HepG2 (cell line): ENCODE data around the gene TCF12. TPM values are rescaled to one million over a fixed set of nuclear protein-coding genes. Genes with fewer than 3 reads are reported as not detected.

ENCODE experiments used
- ETV5 ChIP-seq: IDR thresholded peaks from 2 replicates; pipeline ENCODE4 v1.6.1; 2018; ENCODE audit warnings: missing biosample characterization, missing genetic modification reagents, inconsistent platforms, borderline replicate concordance
- TBL1XR1 ChIP-seq: fragments of 150-350 bp; IDR thresholded peaks from 2 replicates; pipeline ENCODE4 v1.6.1; 2014; ENCODE audit warnings: borderline replicate concordance, low read length; ENCODE audit not compliant: partially characterized antibody
- TCF12 ChIP-seq, 2 experiments: fragments of 450-650 bp in 1 of 2; sonication (generic) in 1 of 2; formaldehyde crosslinking in 1 of 2; IDR thresholded peaks; 2 replicates each; pipeline versions ENCODE4 v1.6.1 to v1.8.0; 2017 to 2022; ENCODE audit warnings: antibody characterized with exemption in 1 of 2, mild to moderate bottlenecking in 1 of 2, missing genetic modification reagents in 1 of 2, moderate library complexity in 1 of 2
- ZNF460 ChIP-seq: sonication (generic); formaldehyde crosslinking; IDR thresholded peaks from 2 replicates; pipeline ENCODE4 v1.5.1; 2020; ENCODE audit warnings: missing genetic modification reagents, mild to moderate bottlenecking, borderline replicate concordance
- ZNF552 ChIP-seq: sonication (generic); formaldehyde crosslinking; IDR thresholded peaks from 2 replicates; pipeline ENCODE4 v1.9.0; 2022; ENCODE audit warnings: missing genetic modification reagents, mild to moderate bottlenecking, borderline replicate concordance
- ZNF629 ChIP-seq: sonication (generic); formaldehyde crosslinking; conservative IDR thresholded peaks from 2 replicates; pipeline ENCODE4 v1.5.0; 2020; ENCODE audit warnings: missing genetic modification reagents
- ZNF878 ChIP-seq: sonication (generic); formaldehyde crosslinking; IDR thresholded peaks from 2 replicates; pipeline ENCODE4 v1.8.1; 2023; ENCODE audit warnings: mild to moderate bottlenecking, missing genetic modification reagents, moderate library complexity
- polyA plus RNA-seq, 8 experiments: library from polyadenylated mRNA; depleted of rRNA in 3 of 8; stranded (reverse) in 7 of 8; unstranded in 1 of 8; fragments of >200 nt; fragmentation: Illumina TruSeq in 4 of 8; extraction: Trizol in 4 of 8; gene quantifications; 2 replicates each; pipeline versions ENCODE4 v1.2.1 to v1.2.3, GENCODE V29; 2011 to 2016; ENCODE audit warnings: low read depth in 4 of 8, missing spikeins in 1 of 8, mixed read lengths in 1 of 8; ENCODE audit not compliant: insufficient read depth in 1 of 8
- total RNA-seq, 5 experiments: library from RNA; depleted of rRNA; stranded (reverse); fragments of >200 nt; fragmentation: Illumina TruSeq; extraction: Trizol; gene quantifications; 2 replicates each; pipeline ENCODE4 v1.2.3, GENCODE V29; 2016; ENCODE audit warnings: low read depth in 1 of 5
- TF ChIP-seq, protein P1 (sequence below): sonication (generic); formaldehyde crosslinking; IDR thresholded peaks from 2 replicates; pipeline ENCODE4 v1.4.0; 2020; ENCODE audit warnings: missing genetic modification reagents, borderline replicate concordance
- TF ChIP-seq, protein P2 (sequence below): sonication (generic); formaldehyde crosslinking; IDR thresholded peaks from 2 replicates; pipeline ENCODE4 v1.4.0; 2020; ENCODE audit warnings: missing genetic modification reagents
- TF ChIP-seq, protein P3 (sequence below), 2 experiments: fragments of 450-650 bp in 1 of 2; sonication (generic) in 1 of 2; formaldehyde crosslinking in 1 of 2; IDR thresholded peaks; 2 replicates each; pipeline versions ENCODE4 v1.6.1 to v1.8.0; 2016 to 2022; ENCODE audit warnings: antibody characterized with exemption in 1 of 2, mild to moderate bottlenecking in 1 of 2, missing genetic modification reagents in 1 of 2

The TCF12 gene
- total and polyA plus RNA-seq, 2 of the 13 experiments (the other 11 are each of a cell fraction or from before 2014, with no cell fraction given), result 48.6 to 51.1 TPM

DNA sequence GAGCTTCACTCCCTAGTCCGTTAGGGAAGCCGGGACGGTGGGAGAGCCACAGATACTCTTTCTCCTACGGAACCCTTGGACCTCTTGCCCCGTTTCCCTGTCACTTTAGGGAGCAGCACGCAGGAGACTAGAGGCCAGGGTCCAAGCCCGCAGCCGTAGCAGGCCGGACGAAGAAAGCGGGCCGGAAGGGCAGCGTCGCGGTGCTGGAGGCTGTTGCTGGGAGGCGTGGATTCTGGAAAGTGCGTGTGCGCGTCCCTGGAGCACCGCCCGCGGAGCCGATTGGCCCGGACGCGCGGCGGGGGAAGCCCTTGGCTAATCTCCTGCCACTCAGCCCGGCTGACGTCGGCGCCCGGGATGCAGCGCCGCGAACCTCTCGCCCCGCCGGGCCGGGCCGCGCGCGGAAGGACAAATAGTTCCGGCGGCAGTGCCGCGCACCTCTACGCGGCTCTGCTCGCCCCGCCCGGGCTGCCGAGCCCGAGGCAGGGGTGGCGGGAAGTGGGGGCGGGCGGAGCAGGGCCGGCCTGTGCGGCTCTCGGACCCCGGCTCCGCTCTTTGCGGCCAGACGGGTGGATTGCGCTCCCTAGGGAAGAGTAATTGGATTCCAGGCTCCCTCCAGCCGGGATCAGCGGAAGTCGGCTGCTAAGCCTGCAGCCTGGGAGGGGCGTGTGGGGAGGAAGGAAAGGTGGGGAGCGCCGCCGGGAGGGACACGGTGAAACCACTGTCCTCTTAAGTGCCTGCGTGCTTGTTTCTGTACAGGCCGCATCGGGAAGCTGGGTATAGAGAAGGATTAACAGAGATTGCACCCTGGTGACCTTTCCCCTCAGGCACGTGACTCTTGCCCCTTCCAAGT lies 31.3 kb upstream of the TCF12 start (continued):
- TF ChIP-seq ZNF552 (CRISPR knock-in tag) (peak; percentile 58; the same call in 1 of the 2 replicates), ETV5 (CRISPR knock-in tag) (peak; percentile 85), ZNF878 (CRISPR knock-in tag) (peak; percentile 76), TCF12 (IDR thresholded peaks at IDR 0.05) (no peak), TCF12 (CRISPR knock-in tag; IDR thresholded peaks at IDR 0.05) (peak; percentile 94), ZNF629 (CRISPR knock-in tag) (peak; percentile 70), ZNF460 (CRISPR knock-in tag) (peak; percentile 65; the same call in 1 of the 2 replicates), TBL1XR1 (peak; percentile 22)
- TF ChIP-seq, protein P1, sequence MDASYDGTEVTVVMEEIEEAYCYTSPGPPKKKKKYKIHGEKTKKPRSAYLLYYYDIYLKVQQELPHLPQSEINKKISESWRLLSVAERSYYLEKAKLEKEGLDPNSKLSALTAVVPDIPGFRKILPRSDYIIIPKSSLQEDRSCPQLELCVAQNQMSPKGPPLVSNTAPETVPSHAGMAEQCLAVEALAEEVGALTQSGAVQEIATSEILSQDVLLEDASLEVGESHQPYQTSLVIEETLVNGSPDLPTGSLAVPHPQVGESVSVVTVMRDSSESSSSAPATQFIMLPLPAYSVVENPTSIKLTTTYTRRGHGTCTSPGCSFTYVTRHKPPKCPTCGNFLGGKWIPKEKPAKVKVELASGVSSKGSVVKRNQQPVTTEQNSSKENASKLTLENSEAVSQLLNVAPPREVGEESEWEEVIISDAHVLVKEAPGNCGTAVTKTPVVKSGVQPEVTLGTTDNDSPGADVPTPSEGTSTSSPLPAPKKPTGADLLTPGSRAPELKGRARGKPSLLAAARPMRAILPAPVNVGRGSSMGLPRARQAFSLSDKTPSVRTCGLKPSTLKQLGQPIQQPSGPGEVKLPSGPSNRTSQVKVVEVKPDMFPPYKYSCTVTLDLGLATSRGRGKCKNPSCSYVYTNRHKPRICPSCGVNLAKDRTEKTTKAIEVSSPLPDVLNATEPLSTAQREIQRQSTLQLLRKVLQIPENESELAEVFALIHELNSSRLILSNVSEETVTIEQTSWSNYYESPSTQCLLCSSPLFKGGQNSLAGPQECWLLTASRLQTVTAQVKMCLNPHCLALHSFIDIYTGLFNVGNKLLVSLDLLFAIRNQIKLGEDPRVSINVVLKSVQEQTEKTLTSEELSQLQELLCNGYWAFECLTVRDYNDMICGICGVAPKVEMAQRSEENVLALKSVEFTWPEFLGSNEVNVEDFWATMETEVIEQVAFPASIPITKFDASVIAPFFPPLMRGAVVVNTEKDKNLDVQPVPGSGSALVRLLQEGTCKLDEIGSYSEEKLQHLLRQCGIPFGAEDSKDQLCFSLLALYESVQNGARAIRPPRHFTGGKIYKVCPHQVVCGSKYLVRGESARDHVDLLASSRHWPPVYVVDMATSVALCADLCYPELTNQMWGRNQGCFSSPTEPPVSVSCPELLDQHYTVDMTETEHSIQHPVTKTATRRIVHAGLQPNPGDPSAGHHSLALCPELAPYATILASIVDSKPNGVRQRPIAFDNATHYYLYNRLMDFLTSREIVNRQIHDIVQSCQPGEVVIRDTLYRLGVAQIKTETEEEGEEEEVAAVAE (CRISPR knock-in tag), result peak; percentile 41; the same call in 1 of the 2 replicates
- TF ChIP-seq, protein P2, sequence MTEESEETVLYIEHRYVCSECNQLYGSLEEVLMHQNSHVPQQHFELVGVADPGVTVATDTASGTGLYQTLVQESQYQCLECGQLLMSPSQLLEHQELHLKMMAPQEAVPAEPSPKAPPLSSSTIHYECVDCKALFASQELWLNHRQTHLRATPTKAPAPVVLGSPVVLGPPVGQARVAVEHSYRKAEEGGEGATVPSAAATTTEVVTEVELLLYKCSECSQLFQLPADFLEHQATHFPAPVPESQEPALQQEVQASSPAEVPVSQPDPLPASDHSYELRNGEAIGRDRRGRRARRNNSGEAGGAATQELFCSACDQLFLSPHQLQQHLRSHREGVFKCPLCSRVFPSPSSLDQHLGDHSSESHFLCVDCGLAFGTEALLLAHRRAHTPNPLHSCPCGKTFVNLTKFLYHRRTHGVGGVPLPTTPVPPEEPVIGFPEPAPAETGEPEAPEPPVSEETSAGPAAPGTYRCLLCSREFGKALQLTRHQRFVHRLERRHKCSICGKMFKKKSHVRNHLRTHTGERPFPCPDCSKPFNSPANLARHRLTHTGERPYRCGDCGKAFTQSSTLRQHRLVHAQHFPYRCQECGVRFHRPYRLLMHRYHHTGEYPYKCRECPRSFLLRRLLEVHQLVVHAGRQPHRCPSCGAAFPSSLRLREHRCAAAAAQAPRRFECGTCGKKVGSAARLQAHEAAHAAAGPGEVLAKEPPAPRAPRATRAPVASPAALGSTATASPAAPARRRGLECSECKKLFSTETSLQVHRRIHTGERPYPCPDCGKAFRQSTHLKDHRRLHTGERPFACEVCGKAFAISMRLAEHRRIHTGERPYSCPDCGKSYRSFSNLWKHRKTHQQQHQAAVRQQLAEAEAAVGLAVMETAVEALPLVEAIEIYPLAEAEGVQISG (CRISPR knock-in tag), result peak; percentile 90
- TF ChIP-seq, protein P3, sequence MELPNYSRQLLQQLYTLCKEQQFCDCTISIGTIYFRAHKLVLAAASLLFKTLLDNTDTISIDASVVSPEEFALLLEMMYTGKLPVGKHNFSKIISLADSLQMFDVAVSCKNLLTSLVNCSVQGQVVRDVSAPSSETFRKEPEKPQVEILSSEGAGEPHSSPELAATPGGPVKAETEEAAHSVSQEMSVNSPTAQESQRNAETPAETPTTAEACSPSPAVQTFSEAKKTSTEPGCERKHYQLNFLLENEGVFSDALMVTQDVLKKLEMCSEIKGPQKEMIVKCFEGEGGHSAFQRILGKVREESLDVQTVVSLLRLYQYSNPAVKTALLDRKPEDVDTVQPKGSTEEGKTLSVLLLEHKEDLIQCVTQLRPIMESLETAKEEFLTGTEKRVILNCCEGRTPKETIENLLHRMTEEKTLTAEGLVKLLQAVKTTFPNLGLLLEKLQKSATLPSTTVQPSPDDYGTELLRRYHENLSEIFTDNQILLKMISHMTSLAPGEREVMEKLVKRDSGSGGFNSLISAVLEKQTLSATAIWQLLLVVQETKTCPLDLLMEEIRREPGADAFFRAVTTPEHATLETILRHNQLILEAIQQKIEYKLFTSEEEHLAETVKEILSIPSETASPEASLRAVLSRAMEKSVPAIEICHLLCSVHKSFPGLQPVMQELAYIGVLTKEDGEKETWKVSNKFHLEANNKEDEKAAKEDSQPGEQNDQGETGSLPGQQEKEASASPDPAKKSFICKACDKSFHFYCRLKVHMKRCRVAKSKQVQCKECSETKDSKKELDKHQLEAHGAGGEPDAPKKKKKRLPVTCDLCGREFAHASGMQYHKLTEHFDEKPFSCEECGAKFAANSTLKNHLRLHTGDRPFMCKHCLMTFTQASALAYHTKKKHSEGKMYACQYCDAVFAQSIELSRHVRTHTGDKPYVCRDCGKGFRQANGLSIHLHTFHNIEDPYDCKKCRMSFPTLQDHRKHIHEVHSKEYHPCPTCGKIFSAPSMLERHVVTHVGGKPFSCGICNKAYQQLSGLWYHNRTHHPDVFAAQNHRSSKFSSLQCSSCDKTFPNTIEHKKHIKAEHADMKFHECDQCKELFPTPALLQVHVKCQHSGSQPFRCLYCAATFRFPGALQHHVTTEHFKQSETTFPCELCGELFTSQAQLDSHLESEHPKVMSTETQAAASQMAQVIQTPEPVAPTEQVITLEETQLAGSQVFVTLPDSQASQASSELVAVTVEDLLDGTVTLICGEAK (IDR thresholded peaks at IDR 0.05), result no peak
- TF ChIP-seq, protein P3 (CRISPR knock-in tag; IDR thresholded peaks at IDR 0.05), result peak; percentile 83; the same call in 1 of the 2 replicates
